NCI-H2196 (cell line): ENCODE data around the gene CSNK1G2.

Experiments used
- DNase-seq: peaks from one replicate; lab custom pipeline; 2025; ENCODE audit not compliant: unreplicated experiment; lab: John Stamatoyannopoulos, UW

The CSNK1G2 gene

GRCh38 chr19:1943661-1944087, 2.7 kb downstream of the CSNK1G2 start:
- DNase-seq, result no peak

- no peak for DNase-seq
These were observed 3.3 kb downstream of the CSNK1G2 start for GRCh38 chr19:1944088-1944915.

- DNase-seq, result no peak
These were observed 4.1 kb downstream of the CSNK1G2 start for GRCh38 chr19:1944916-1945561.

- DNase-seq, result peak; percentile 35
These were observed 4.9 kb downstream of the CSNK1G2 start for GRCh38 chr19:1945899-1946298.

- no peak for DNase-seq
These were observed 6.8 kb downstream of the CSNK1G2 start for GRCh38 chr19:1947651-1948209.

- DNase-seq, result no peak
These were observed 8.5 kb downstream of the CSNK1G2 start for GRCh38 chr19:1949304-1950101.

GRCh38 chr19:1950640-1951039, 9.7 kb downstream of the CSNK1G2 start:
- DNase-seq, result no peak

- no peak for DNase-seq
These were observed 11.7 kb downstream of the CSNK1G2 start for GRCh38 chr19:1952635-1953034.

- DNase-seq, result no peak
These were observed 12.1 kb downstream of the CSNK1G2 start for GRCh38 chr19:1953037-1953436.

- no peak for DNase-seq
These were observed 12.6 kb downstream of the CSNK1G2 start for GRCh38 chr19:1953441-1954094.

- no peak for DNase-seq
These were observed 13.6 kb downstream of the CSNK1G2 start for GRCh38 chr19:1954532-1954933.

GRCh38 chr19:1955171-1956121, 14.5 kb downstream of the CSNK1G2 start:
- DNase-seq, result no peak

- no peak for DNase-seq
These were observed 15.1 kb downstream of the CSNK1G2 start for GRCh38 chr19:1956122-1956494.

- no peak for DNase-seq
These were observed 16.0 kb downstream of the CSNK1G2 start for GRCh38 chr19:1956868-1957492.

- no peak for DNase-seq
These were observed 16.7 kb downstream of the CSNK1G2 start for GRCh38 chr19:1957562-1958248.

- no peak for DNase-seq
These were observed 19.1 kb downstream of the CSNK1G2 start for GRCh38 chr19:1959928-1960589.

- DNase-seq, result no peak
These were observed 20.3 kb downstream of the CSNK1G2 start for GRCh38 chr19:1961000-1961883.
